Stomach smooth muscle (tissue), 2 donors: Measurements from ENCODE around the gene EVI2A.

ENCODE experiments used
- H3K27ac ChIP-seq: one replicate; pipeline ENCODE4 v1.7.0; 2013; ENCODE audit warnings: mild to moderate bottlenecking, low read length, inconsistent platforms
- H3K27me3 ChIP-seq, 2 donors: one replicate each; pipeline ENCODE4 v1.7.0; 2013; ENCODE audit warnings: low read length in 2 of 2; ENCODE audit not compliant: insufficient read depth in 2 of 2, control insufficient read depth in 1 of 2
- H3K36me3 ChIP-seq, 2 donors: one replicate each; pipeline ENCODE4 v1.7.0; 2013; ENCODE audit warnings: low read length in 2 of 2; ENCODE audit not compliant: control insufficient read depth in 2 of 2, insufficient read depth in 2 of 2
- H3K4me1 ChIP-seq: one replicate; pipeline ENCODE4 v1.7.0; 2013; ENCODE audit warnings: low read length; ENCODE audit not compliant: control insufficient read depth, insufficient read depth
- H3K4me3 ChIP-seq, 2 donors: one replicate each; pipeline ENCODE4 v1.7.0; 2013; ENCODE audit warnings: low read length in 2 of 2
- H3K9ac ChIP-seq, 2 donors: one replicate each; pipeline ENCODE4 v1.7.0; 2013; ENCODE audit warnings: low read length in 2 of 2, mild to moderate bottlenecking in 1 of 2
- H3K9me3 ChIP-seq, 2 donors: one replicate each; pipeline ENCODE4 v1.7.0; 2013; ENCODE audit warnings: low read length in 2 of 2; ENCODE audit not compliant: control insufficient read depth in 2 of 2
- donor health status: healthy.
- donor health status: Pancreatic carcinoma.

Gene EVI2A

GRCh38 chr17:31279401-31279800 is 42.0 kb downstream of the EVI2A start:
- H3K4me3 ChIP-seq = no peak overlapping the region
- no peaks in the 10 kb centered on the region for H3K27me3 ChIP-seq
- no peak overlapping the region for H3K9ac ChIP-seq
- no peak overlapping the region for H3K27ac ChIP-seq
- no peaks in the 10 kb centered on the region for H3K4me1 ChIP-seq
- H3K9me3 ChIP-seq = no peaks in the 10 kb centered on the region
- peaks cover 10 to 13% of the 10 kb centered on the region in 2 donors for H3K36me3 ChIP-seq

- no peak overlapping the region for H3K27ac ChIP-seq
- H3K9ac ChIP-seq = no peak overlapping the region
- H3K36me3 ChIP-seq = peaks cover 7 to 13% of the 10 kb centered on the region in 2 donors
- H3K4me3 ChIP-seq = no peak overlapping the region
- H3K9me3 ChIP-seq = no peaks in the 10 kb centered on the region
- no peaks in the 10 kb centered on the region for H3K27me3 ChIP-seq
- no peaks in the 10 kb centered on the region for H3K4me1 ChIP-seq
Observed at GRCh38 chr17:31275116-31275515, 46.3 kb downstream of the EVI2A start.

GRCh38 chr17:31274252-31274651 is 47.2 kb downstream of the EVI2A start:
- Histone ChIP-seq H3K4me1 (no peaks in the 10 kb centered on the region), H3K9ac (no peak overlapping the region), H3K27ac (no peak overlapping the region), H3K9me3 (no peaks in the 10 kb centered on the region), H3K4me3 (no peak overlapping the region), H3K36me3 (peaks cover 7 to 17% of the 10 kb centered on the region in 2 donors), H3K27me3 (no peaks in the 10 kb centered on the region)

- Histone ChIP-seq H3K9ac (no peak overlapping the region), H3K4me3 (no peak overlapping the region), H3K27ac (no peak overlapping the region), H3K9me3 (no peaks in the 10 kb centered on the region), H3K36me3 (peaks cover 7 to 17% of the 10 kb centered on the region in 2 donors), H3K27me3 (no peaks in the 10 kb centered on the region), H3K4me1 (no peaks in the 10 kb centered on the region)
Observed at GRCh38 chr17:31273516-31273915, 47.9 kb downstream of the EVI2A start.

- H3K36me3 ChIP-seq = peaks cover 9 to 17% of the 10 kb centered on the region in 2 donors
- H3K27ac ChIP-seq = no peak overlapping the region
- H3K9ac ChIP-seq = no peak overlapping the region
- no peaks in the 10 kb centered on the region for H3K4me1 ChIP-seq
- H3K9me3 ChIP-seq = no peaks in the 10 kb centered on the region
- H3K4me3 ChIP-seq = no peak overlapping the region
- H3K27me3 ChIP-seq = no peaks in the 10 kb centered on the region
Observed at GRCh38 chr17:31272803-31273202, 48.6 kb downstream of the EVI2A start.

- Histone ChIP-seq H3K9me3 (no peaks in the 10 kb centered on the region), H3K36me3 (peaks cover 4 to 12% of the 10 kb centered on the region in 2 donors), H3K27me3 (no peaks in the 10 kb centered on the region), H3K4me1 (no peaks in the 10 kb centered on the region), H3K4me3 (no peak overlapping the region), H3K27ac (no peak overlapping the region), H3K9ac (no peak overlapping the region)
Observed at GRCh38 chr17:31272236-31272635, 49.2 kb downstream of the EVI2A start.

- Histone ChIP-seq H3K9me3 (no peaks in the 10 kb centered on the region), H3K27ac (no peak overlapping the region), H3K36me3 (peaks cover 8 to 12% of the 10 kb centered on the region in 2 donors), H3K4me3 (no peak overlapping the region), H3K9ac (no peak overlapping the region), H3K4me1 (no peaks in the 10 kb centered on the region), H3K27me3 (no peaks in the 10 kb centered on the region)
Observed at GRCh38 chr17:31269578-31269983, 51.8 kb downstream of the EVI2A start.

- Histone ChIP-seq H3K4me1 (no peaks in the 10 kb centered on the region), H3K9me3 (no peaks in the 10 kb centered on the region), H3K27ac (no peak overlapping the region), H3K27me3 (no peaks in the 10 kb centered on the region), H3K36me3 (peaks cover 8 to 12% of the 10 kb centered on the region in 2 donors), H3K9ac (no peak overlapping the region), H3K4me3 (no peak overlapping the region)
Observed at GRCh38 chr17:31269036-31269577, 52.3 kb downstream of the EVI2A start.
